Endodermal cell (in vitro differentiated cells): ENCODE results near the gene HYKK. TPM values are rescaled to one million over a fixed set of nuclear protein-coding genes. Genes with fewer than 3 reads are reported as not detected.
A peak's percentile ranks its signal among the peaks of the same experiment; 100 is the strongest.

Experiments used
- DNase-seq: peaks from one replicate; pipeline ENCODE4 v3.0.0-alpha.2; 2017
- H3K27ac ChIP-seq: 2 replicates; pipeline ENCODE4 v1.5.1; 2013; ENCODE audit warnings: mild to moderate bottlenecking, low read depth, low read length, moderate library complexity
- H3K27me3 ChIP-seq: 2 replicates; pipeline ENCODE4 v1.6.1; 2013; ENCODE audit warnings: mild to moderate bottlenecking, low read length, moderate library complexity; ENCODE audit not compliant: insufficient read depth, control insufficient read depth, poor library complexity, severe bottlenecking
- H3K36me3 ChIP-seq: 2 replicates; pipeline ENCODE4 v1.7.0; 2013; ENCODE audit warnings: mild to moderate bottlenecking, low read length, moderate library complexity; ENCODE audit not compliant: control insufficient read depth, insufficient read depth
- H3K4me1 ChIP-seq: one replicate; pipeline ENCODE4 v1.7.0; 2013; ENCODE audit warnings: low read length; ENCODE audit not compliant: control insufficient read depth, insufficient read depth
- H3K4me3 ChIP-seq: 2 replicates; pipeline ENCODE4 v1.5.1; 2013; ENCODE audit warnings: mild to moderate bottlenecking, low read length, moderate library complexity
- H3K9ac ChIP-seq: 2 replicates; pipeline ENCODE4 v1.6.1; 2013; ENCODE audit warnings: mild to moderate bottlenecking, low read length, moderate library complexity; ENCODE audit not compliant: poor library complexity, severe bottlenecking; ENCODE audit errors: extremely low read depth
- H3K9me3 ChIP-seq: 2 replicates; pipeline ENCODE4 v1.6.1; 2013; ENCODE audit warnings: mild to moderate bottlenecking, low read length, moderate library complexity; ENCODE audit not compliant: control insufficient read depth
- H3K27ac Mint-ChIP-seq: 2 replicates; pipeline ENCODE4 v1.8.0; 2020; ENCODE audit warnings: mixed read lengths
- H3K27me3 Mint-ChIP-seq: 2 replicates; pipeline ENCODE4 v1.8.0; 2021; ENCODE audit warnings: mild to moderate bottlenecking, mixed read lengths; ENCODE audit not compliant: insufficient read depth
- H3K36me3 Mint-ChIP-seq: 2 replicates; pipeline ENCODE4 v1.8.0; 2020; ENCODE audit warnings: low read depth, mixed read lengths
- H3K4me1 Mint-ChIP-seq: 2 replicates; pipeline ENCODE4 v1.8.0; 2020; ENCODE audit warnings: mixed read lengths
- H3K4me3 Mint-ChIP-seq: 2 replicates; pipeline ENCODE4 v1.8.0; 2020; ENCODE audit warnings: mild to moderate bottlenecking, moderate library complexity, mixed read lengths
- H3K9me3 Mint-ChIP-seq: 2 replicates; pipeline ENCODE4 v1.8.0; 2020; ENCODE audit warnings: mild to moderate bottlenecking, mixed read lengths
- WGBS, 2 experiments: methylation state at CpG; one replicate each; pipeline versions ENCODE4 v1.1.5 to v1.1.7; 2013; ENCODE audit warnings: missing lambda C conversion rate in 2 of 2, mixed read lengths in 1 of 2; ENCODE audit not compliant: insufficient coverage in 1 of 2, insufficient read length in 1 of 2; 5-methylcytosine and 5-hydroxymethylcytosine counted together
- total RNA-seq, 2 donors: library from RNA; stranded (reverse); fragmentation: NEBNext Ultra II Directional in 1 of 2; extraction: Animal tissue kit (Norgen Biotek cat#: 25700) in 1 of 2; gene quantifications; 2 replicates in 1 of 2; 3 replicates in 1 of 2; pipeline ENCODE4 v1.2.1, GENCODE V29; 2021
- TF ChIP-seq, protein P1 (sequence below): fragments of 200-600 bp; sonication (generic); conservative IDR thresholded peaks from 2 replicates; pipeline ENCODE4 v1.5.0; 2021; ENCODE audit warnings: antibody characterized with exemption, mild to moderate bottlenecking

The HYKK gene
- total RNA-seq, 2 donors from 2014 or later: 3.9 to 4.2 TPM

DNA sequence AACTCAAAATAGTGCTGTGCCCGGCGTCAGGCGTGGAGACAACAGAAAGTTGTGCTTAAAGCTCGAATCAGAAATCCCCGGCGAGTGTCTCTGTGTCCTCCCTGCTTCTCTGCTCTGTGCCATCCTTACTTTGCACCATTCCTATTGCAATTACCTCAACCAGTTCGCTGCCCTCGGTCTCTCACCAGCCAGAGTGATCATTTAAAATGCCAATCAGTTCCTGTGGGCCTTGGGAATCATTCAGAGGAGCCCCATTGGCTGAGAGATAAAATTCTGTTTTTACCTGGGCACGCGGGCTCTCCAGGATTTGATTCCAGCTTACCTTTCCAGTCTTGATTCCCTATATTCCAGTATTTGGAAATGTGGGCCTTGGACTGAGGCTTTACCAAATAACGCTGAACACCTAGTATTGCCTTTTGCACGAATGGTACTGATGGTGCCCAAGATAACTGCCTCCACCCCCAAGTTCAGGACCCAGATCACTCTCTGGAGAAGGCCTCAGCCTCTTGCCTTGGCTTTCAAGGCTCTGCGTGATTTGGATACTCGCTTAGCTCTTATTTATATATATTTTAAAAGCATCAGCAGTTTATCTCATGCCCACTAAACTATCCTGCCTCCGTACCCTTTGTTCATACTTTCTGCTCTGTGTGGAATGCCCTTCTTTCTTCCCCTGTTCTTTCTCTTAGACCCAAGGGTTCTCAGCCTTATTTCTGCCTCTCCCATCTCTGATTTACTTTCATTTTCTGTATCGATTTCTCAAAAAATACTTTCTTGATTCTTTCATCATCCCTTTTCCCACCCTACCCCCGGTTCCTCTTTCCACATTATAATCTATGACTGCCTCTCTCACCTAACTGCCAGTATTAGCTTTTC, 33.7 kb downstream of the HYKK start:
- Mint-ChIP-seq H3K36me3 (peaks cover 34% of the 10 kb centered on the region), H3K4me1 (peaks cover 14% of the 10 kb centered on the region), H3K27ac (peak overlapping the region; percentile 100), H3K9me3 (no peaks in the 10 kb centered on the region), H3K27me3 (no peaks in the 10 kb centered on the region), H3K4me3 (peak overlapping the region; percentile 85)
- TF ChIP-seq, protein P1, sequence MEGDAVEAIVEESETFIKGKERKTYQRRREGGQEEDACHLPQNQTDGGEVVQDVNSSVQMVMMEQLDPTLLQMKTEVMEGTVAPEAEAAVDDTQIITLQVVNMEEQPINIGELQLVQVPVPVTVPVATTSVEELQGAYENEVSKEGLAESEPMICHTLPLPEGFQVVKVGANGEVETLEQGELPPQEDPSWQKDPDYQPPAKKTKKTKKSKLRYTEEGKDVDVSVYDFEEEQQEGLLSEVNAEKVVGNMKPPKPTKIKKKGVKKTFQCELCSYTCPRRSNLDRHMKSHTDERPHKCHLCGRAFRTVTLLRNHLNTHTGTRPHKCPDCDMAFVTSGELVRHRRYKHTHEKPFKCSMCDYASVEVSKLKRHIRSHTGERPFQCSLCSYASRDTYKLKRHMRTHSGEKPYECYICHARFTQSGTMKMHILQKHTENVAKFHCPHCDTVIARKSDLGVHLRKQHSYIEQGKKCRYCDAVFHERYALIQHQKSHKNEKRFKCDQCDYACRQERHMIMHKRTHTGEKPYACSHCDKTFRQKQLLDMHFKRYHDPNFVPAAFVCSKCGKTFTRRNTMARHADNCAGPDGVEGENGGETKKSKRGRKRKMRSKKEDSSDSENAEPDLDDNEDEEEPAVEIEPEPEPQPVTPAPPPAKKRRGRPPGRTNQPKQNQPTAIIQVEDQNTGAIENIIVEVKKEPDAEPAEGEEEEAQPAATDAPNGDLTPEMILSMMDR: peak; percentile 2
- no peaks in the 10 kb centered on the region for H3K27me3 ChIP-seq
- peak overlapping the region; percentile 98 for H3K4me3 ChIP-seq
- peak overlapping the region; percentile 94 for H3K27ac ChIP-seq
- peak overlapping the region; percentile 84 for H3K9ac ChIP-seq
- no peaks in the 10 kb centered on the region for H3K4me1 ChIP-seq
- H3K9me3 ChIP-seq: no peaks in the 10 kb centered on the region
- H3K36me3 ChIP-seq: peaks cover 43% of the 10 kb centered on the region
- 18 to 26% methylated on average over 10 to 17 of the region's 17 CpGs for WGBS, 2 experiments
- no peak for DNase-seq

DNA sequence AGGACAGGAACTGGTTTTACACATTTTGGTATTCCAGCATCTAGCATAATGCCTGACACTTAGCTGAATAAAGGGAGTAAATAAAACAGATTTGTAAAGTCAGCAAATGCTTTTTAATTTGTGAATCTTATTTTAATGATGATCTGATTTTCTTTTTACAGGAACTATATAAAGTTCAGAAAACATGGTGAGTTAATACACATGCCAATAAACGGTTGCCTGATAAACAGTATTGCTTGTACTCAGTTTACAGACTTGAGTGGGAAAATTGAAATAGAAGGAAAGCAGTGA, 34.3 kb downstream of the HYKK start:
- Histone ChIP-seq H3K9me3 (no peaks in the 10 kb centered on the region), H3K36me3 (peaks cover 48% of the 10 kb centered on the region), H3K4me1 (no peaks in the 10 kb centered on the region), H3K9ac (peak overlapping the region; percentile 84), H3K4me3 (peak overlapping the region; percentile 98), H3K27me3 (no peaks in the 10 kb centered on the region), H3K27ac (no peak overlapping the region)
- no peak for DNase-seq
- Mint-ChIP-seq H3K9me3 (no peaks in the 10 kb centered on the region), H3K27me3 (no peaks in the 10 kb centered on the region), H3K4me1 (peaks cover 14% of the 10 kb centered on the region), H3K27ac (peak overlapping the region; percentile 49), H3K36me3 (peaks cover 40% of the 10 kb centered on the region), H3K4me3 (peak overlapping the region; percentile 85)
- 91 to 100% methylated on average over 1 of the region's 1 CpG for WGBS, 2 experiments
- TF ChIP-seq, protein P1: no peak

DNA sequence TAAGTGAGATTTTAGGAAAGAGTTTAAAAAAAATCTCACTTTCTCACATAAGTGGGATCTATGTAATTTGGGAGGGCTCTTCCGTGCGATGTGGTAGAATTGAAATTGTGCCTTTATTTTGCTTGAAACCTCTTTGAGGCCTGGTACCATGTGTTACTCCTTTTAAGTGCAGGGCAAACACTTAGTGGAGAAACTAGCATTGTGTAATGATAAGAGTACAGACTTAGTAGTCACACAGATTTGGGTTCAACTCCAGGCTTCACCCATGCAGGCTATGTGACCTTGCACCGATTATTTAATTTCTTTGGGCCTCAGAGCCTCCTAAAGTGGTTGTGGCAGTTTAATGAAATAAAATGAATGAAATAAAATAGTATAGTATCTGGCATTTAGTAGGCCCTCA, 35.3 kb downstream of the HYKK start:
- H3K36me3 Mint-ChIP-seq: peaks cover 45% of the 10 kb centered on the region
- peaks cover 14% of the 10 kb centered on the region for H3K4me1 Mint-ChIP-seq
- H3K9ac ChIP-seq: peak overlapping the region; percentile 0
- no peaks in the 10 kb centered on the region for H3K27me3 ChIP-seq
- H3K4me3 ChIP-seq: peak overlapping the region; percentile 98
- no peaks in the 10 kb centered on the region for H3K9me3 Mint-ChIP-seq
- H3K27me3 Mint-ChIP-seq: no peaks in the 10 kb centered on the region
- H3K27ac Mint-ChIP-seq: no peak overlapping the region
- DNase-seq: no peak
- no peaks in the 10 kb centered on the region for H3K4me1 ChIP-seq
- H3K27ac ChIP-seq: no peak overlapping the region
- TF ChIP-seq, protein P1: no peak
- 96 to 100% methylated on average over 3 of the region's 3 CpGs for WGBS, 2 experiments
- H3K4me3 Mint-ChIP-seq: peak overlapping the region; percentile 85
- H3K9me3 ChIP-seq: no peaks in the 10 kb centered on the region
- H3K36me3 ChIP-seq: peaks cover 57% of the 10 kb centered on the region
